Thoracic aorta (tissue), 2 donors: ENCODE data around the gene CHD1L. TPM values are rescaled to one million over a fixed set of nuclear protein-coding genes. Genes with fewer than 3 reads are reported as not detected.

Experiments used
- ATAC-seq: fragments of 150-250 bp; one replicate; pipeline ENCODE4 v1.8.0; 2017; ENCODE audit warnings: low read depth; ENCODE audit not compliant: insufficient number of reproducible peaks, low FRiP score
- DNase-seq: peaks from one replicate; pipeline ENCODE4 v3.0.0-alpha.2; 2020; ENCODE audit warnings: low spot score
- H3K27ac ChIP-seq, 2 donors: fragments of 200-600 bp; sonication (generic); 1 replicate in 1 of 2; 2 replicates in 1 of 2; pipeline ENCODE4 v1.5.1; 2016; ENCODE audit warnings: mild to moderate bottlenecking in 2 of 2, moderate library complexity in 2 of 2
- H3K27me3 ChIP-seq: fragments of 200-600 bp; sonication (generic); replicated peaks from 2 replicates; pipeline ENCODE4 v1.6.0; 2016; ENCODE audit warnings: mild to moderate bottlenecking; ENCODE audit not compliant: insufficient read depth
- H3K36me3 ChIP-seq: fragments of 200-600 bp; sonication (generic); one replicate; pipeline ENCODE4 v1.5.1; 2016
- H3K4me1 ChIP-seq, 2 donors: fragments of 200-600 bp; sonication (generic); 1 replicate in 1 of 2; 2 replicates in 1 of 2; pipeline versions ENCODE4 v1.5.1 to v1.6.0; 2016; ENCODE audit warnings: low read depth in 2 of 2, mild to moderate bottlenecking in 1 of 2; ENCODE audit not compliant: control insufficient read depth in 1 of 2
- H3K4me3 ChIP-seq: fragments of 200-600 bp; sonication (generic); 2 replicates; pipeline ENCODE4 v1.5.1; 2016; ENCODE audit warnings: mild to moderate bottlenecking
- H3K9me3 ChIP-seq: fragments of 200-600 bp; sonication (generic); 2 replicates; pipeline ENCODE4 v1.5.1; 2016
- total RNA-seq, 2 donors: library from RNA; depleted of rRNA; stranded (reverse); fragments of >200 nt; gene quantifications; one replicate each; pipeline versions ENCODE4 v1.1.0 to v1.2.3, GENCODE V29; 2016
- TF ChIP-seq, protein P1 (sequence below): fragments of 200-600 bp; sonication (generic); IDR thresholded peaks from one replicate; pipeline ENCODE4 v1.5.1; 2019; ENCODE audit warnings: antibody characterized with exemption

CHD1L gene
- total RNA-seq, 2 donors from 2014 or later, result 36.6 to 50.8 TPM

DNA sequence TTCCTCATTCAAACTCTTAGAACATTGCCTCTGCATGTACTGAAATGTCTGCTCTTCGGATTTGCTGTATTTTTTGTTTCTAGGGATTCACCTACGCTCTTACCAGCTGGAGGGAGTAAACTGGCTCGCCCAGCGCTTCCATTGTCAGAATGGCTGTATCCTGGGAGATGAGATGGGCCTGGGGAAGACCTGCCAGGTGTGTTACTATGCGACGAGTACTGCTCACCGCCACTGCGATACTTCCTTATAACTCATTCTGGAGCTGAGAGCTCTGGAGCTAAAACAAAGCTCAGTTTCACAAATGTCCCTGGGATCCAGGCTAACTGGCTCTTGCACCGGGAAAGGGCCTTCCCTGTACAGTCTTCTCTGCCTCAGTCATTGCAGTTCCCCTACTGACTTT is 10.1 kb downstream of the CHD1L start:
- Histone ChIP-seq H3K4me3 (no peak overlapping the region), H3K27me3 (no peaks in the 10 kb centered on the region), H3K27ac (no peak overlapping the region), H3K36me3 (peaks cover 5% of the 10 kb centered on the region), H3K4me1 (peaks cover under 1 to 1% of the 10 kb centered on the region in 2 donors), H3K9me3 (no peaks in the 10 kb centered on the region)
- ATAC-seq (no peak), DNase-seq (no peak)
- TF ChIP-seq, protein P1, sequence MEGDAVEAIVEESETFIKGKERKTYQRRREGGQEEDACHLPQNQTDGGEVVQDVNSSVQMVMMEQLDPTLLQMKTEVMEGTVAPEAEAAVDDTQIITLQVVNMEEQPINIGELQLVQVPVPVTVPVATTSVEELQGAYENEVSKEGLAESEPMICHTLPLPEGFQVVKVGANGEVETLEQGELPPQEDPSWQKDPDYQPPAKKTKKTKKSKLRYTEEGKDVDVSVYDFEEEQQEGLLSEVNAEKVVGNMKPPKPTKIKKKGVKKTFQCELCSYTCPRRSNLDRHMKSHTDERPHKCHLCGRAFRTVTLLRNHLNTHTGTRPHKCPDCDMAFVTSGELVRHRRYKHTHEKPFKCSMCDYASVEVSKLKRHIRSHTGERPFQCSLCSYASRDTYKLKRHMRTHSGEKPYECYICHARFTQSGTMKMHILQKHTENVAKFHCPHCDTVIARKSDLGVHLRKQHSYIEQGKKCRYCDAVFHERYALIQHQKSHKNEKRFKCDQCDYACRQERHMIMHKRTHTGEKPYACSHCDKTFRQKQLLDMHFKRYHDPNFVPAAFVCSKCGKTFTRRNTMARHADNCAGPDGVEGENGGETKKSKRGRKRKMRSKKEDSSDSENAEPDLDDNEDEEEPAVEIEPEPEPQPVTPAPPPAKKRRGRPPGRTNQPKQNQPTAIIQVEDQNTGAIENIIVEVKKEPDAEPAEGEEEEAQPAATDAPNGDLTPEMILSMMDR, result no peak

DNA sequence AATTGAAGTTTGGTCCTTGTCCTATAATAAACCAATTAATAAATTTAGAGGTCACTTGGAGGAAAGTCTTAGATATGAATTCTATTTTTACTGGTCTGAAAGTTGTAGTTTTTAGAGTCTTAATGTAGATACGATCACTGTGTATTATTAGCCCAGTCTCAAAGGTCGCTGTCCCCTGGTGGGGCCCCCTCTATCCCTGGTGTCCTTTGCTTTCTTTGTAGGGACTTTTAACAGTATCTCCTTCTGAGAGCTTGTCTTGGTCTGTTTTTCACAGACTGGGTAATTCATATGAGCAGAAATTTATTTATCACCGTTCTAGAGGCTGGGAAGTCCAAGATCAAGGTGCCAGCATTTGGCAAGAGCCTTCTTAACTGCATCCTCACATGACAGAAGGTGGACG is 18.5 kb downstream of the CHD1L start:
- Histone ChIP-seq H3K4me1 (no peaks in the 10 kb centered on the region), H3K4me3 (no peak overlapping the region), H3K9me3 (no peaks in the 10 kb centered on the region), H3K27ac (no peak overlapping the region), H3K27me3 (no peaks in the 10 kb centered on the region), H3K36me3 (peaks cover 17% of the 10 kb centered on the region)
- DNase-seq (no peak), ATAC-seq (no peak)
- TF ChIP-seq, protein P1, result no peak

DNA sequence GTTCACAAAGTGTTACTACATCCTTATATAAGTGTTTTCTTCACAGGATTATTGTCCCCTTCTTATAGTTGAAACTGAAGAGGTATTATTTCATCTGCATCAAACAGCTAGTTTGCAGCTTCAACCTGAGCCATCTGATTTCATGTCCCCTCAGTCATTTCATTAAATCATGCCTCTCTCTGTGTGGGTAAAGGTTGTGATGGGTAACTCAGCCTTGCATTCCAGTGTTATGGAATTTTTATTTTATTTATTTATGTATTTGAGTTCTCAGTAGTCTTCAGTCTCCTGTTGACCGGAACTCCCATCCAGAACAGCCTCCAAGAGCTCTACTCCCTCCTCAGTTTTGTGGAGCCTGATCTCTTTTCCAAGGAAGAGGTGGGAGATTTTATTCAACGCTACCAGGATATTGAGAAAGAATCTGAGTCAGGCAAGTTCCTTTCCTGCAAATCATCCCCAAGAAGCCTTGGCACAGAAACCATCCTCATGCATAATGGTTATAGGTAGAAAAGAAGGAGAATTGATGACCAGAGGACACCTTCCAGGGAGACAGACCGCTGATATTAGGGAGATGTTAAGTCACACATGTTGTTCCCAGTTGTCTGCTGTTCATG is 21.8 kb downstream of the CHD1L start:
- Histone ChIP-seq H3K36me3 (peaks cover 31% of the 10 kb centered on the region), H3K4me1 (no peaks in the 10 kb centered on the region), H3K9me3 (no peaks in the 10 kb centered on the region), H3K27me3 (no peaks in the 10 kb centered on the region), H3K4me3 (no peak overlapping the region), H3K27ac (no peak overlapping the region)
- no peak for ATAC-seq
- no peak for DNase-seq
- TF ChIP-seq, protein P1, result no peak

DNA sequence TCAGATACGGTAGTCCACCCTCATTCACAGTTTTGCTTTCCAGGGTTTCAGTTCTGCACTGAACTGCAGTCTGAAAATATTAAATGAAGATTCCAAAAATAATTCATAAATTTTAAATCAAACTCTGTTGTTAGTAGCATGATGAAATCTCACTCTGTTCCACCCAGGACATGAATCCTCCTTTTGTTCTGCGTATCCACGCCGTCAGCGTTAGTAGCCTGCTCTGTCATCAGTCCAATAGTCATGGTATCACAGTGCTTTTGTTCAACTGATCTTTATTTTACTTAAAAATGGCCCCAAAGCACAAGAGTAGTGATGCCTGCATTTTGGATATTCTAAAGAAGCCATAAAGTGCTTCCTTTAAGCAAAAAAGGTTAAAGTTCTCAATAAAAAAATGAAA is 23.9 kb downstream of the CHD1L start:
- TF ChIP-seq, protein P1, result no peak
- H3K27me3 ChIP-seq, result no peaks in the 10 kb centered on the region
- DNase-seq (no peak), ATAC-seq (no peak)
- no peaks in the 10 kb centered on the region for H3K9me3 ChIP-seq
- H3K27ac ChIP-seq, result no peak overlapping the region
- H3K36me3 ChIP-seq, result peaks cover 33% of the 10 kb centered on the region
- H3K4me3 ChIP-seq, result no peak overlapping the region
- H3K4me1 ChIP-seq, result no peaks in the 10 kb centered on the region

DNA sequence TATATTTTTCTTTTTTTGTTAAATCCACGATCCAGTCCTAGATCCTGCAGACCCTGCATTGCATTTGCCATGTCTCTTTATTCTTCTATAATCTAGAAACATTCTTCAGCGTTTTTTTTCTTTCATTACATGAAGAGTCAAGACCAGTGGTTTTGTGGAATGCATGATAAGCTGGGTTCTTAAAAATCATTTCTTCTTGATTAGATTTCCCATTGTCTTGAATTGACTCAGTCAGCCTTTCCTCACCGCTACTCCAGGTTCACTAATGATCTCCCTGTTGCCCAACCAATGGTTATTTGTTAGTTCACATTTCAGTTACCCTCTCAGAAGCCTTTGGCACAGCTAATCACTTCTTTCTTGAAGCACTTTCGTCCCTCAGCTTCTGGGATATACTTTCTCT is 25.2 kb downstream of the CHD1L start:
- Histone ChIP-seq H3K4me1 (peaks cover under 1 to 5% of the 10 kb centered on the region in 2 donors), H3K4me3 (no peak overlapping the region), H3K9me3 (no peaks in the 10 kb centered on the region), H3K27me3 (no peaks in the 10 kb centered on the region), H3K36me3 (peaks cover 31% of the 10 kb centered on the region), H3K27ac (no peak overlapping the region)
- TF ChIP-seq, protein P1, result no peak
- ATAC-seq, result no peak
- DNase-seq, result no peak
